Astrocyte of the hippocampus (primary cell): ENCODE data around the gene C19orf53.
"Not testable (repeated sequence)": the region's sequence is repeated elsewhere in the genome, so short reads cannot be mapped to it uniquely, and the experiment has no call there.

Source experiments
- DNase-seq: peaks from one replicate; pipeline ENCODE4 v3.0.0; 2011; ENCODE audit warnings: low read depth, low spot score

The C19orf53 gene

DNA sequence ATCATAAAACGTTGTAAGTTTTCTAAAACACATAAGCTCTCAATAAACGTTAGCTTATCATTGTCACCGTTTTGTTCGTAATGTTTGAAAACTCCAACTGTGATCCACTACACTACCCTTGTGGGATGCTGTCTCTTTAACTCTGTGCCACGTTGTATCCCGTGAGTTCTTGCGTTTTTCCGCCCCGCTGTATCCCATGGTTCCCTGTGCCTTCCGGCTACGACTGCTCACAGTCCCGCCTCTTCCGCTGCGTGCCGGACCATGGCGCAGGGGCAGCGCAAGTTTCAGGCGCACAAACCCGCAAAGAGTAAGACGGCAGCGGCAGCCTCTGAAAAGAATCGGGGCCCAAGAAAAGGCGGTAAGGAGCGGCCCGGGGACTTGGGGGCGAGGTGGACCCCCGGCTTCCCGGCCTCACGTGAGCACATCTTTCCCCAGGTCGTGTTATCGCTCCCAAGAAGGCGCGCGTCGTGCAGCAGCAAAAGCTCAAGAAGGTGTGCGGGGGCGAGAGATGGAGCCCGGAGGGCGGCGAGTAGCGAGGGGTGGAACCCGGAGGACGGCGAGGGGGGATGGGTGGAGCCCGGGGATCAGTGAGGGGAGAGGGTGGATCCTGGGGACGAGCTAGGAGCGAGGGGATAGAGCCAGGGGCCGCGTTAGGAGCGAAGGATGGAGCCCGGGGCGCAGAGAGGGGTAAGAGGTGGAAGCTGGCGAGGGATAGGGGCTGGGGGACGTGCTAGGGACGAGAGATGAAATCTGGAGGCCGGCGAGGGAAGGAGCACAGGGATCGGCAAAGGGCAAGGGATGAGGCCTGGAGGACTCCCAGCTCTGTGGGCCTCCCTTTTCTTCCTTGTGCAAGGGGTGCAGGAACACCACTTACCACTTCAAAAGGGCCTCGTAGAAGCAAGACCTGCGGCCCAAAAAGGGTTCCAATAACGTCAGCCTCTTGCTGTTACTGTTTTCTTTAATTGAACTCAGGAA lies at the start of gene C19orf53:
C19orf53 (plus strand) TSS at position 240 of the 975 bp plus-strand sequence; CDS start at position 262, 22 bp downstream.
- peak; percentile 96 for DNase-seq

DNA sequence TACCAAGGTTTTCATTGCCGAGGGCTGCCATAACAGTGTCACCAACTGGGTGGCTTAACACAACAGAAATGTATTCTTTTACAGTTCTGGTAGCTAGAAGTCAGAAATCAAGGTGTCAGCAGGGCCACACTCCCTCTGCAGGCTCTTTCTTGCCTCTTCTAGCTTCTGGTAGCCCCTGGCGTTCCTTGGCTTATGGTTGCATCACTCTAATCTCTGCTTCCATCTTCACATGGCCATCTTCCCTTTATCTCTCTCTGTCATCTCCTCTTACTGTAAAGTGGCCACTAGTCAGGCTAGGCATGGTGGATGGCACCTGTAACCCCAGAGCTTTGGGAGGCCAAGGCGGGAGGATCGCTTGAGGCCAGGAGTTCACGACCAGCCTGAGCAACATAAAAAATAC lies 47.9 kb upstream of the C19orf53 start:
- no peak for DNase-seq

DNA sequence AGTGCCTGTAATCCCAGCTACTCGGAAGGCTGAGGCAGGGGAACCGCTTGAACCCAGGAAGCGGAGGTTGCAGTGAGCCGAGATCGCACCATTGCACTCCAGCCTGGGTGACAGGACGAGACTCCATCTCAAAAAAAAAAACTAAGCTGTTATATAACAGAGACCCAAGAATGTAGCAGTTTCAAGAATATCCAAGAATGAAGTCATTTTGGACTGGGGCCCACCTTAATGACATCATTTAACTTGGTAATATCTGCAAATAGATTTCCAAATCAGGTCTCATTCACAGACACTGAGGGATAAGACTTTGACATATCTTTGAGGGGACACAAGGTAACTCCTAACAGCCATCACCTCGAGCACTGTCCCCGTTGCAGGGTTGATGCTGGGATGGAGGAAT lies 46.5 kb upstream of the C19orf53 start:
- peak; percentile 72 for DNase-seq

DNA sequence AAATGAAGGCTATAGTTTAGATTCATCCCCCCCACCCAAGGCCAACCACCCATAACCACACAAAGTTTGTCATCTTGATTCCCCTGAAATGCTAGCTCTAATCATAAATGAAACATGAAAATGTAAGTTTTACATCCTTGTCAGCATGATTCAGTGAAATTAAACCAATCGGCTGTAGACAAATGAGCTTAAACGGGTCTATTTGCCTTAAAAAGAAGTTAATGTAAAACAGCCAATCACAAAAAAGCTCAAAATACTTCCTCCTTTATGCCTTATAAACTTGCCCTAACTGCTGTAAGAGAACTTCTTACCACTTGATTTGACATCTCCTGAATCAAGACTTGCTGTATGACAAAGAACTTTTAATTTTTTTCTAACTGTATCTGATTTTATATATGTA lies 44.4 kb upstream of the C19orf53 start:
- peak; percentile 9 for DNase-seq

DNA sequence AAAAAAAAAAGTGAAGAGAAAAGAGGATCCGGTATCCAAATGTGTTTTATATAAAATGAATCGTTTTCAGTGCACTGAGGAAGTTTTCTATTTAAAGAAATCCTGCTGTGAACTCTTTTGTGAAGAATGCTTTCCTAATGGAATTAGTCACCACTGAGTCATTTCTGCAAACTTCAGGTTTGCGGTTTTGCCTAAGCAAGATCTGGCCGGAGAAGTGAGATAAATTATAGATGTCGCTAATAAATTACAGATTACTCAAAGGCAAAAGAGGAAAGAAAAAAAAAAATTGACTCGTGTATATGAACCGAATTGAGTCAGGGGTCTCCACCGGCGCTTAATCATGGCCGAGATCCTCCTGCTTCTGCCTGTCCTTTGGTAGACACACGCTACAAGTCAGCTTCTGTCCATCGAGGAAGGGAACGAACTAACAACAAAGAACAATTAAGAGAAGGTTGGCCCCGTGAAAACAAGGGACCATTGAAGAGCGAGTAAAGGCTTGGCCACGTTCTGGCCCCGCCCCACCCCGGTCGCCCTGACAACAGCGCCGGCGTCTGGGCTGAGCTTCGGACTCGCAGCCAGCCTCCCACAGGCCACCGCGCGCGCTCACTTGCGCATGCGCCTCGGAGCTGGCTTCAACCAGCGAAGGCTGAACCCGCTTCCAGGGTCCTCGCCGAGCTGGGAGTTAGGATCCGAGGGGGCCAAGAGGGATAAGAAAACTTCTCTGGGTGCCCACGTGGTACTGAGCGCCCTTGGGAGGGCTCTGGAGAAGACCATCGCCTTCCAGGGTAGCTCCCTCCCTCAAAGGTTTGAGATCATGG lies 42.9 kb upstream of the C19orf53 start:
- peak; percentile 99 for DNase-seq

DNA sequence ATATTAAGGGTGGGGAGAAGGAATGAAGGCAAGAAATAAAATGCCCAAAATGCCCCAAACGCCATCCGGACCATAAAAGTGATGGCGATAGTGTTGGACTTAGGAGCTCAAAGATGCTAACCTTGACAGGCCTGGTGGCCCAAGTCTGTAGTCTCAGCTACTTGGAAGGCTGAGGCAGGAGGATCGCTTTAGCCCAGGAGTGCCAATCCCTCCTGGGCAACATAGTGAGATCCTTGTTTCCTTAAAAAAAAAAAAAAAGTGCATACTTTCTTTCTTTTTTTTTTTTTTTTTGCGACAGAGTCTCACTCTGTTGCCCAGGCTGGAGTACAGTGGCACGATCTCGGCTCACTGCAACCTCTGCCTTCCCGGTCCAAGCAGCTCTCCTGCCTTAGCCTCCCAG lies 41.9 kb upstream of the C19orf53 start:
- DNase-seq = no peak

DNA sequence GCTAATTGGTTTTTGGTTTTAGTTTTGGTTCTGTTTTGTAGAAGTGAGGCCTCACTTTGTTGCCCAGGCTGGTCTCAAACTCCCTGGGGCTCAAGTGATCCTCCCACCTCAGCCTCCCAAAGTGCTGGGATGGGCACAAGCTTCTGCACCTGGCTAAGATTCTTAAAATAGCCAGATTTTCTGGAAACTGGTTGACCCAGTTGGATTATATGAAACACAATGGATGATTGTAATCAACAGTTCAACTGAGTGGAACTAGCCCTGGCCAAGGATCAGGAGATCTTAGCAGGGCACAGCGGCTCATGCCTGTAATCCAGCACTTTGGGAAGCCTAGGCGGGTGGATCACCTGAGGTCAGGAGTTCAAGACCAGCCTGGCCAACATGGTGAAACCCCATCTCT lies 39.5 kb upstream of the C19orf53 start:
- no peak for DNase-seq

DNA sequence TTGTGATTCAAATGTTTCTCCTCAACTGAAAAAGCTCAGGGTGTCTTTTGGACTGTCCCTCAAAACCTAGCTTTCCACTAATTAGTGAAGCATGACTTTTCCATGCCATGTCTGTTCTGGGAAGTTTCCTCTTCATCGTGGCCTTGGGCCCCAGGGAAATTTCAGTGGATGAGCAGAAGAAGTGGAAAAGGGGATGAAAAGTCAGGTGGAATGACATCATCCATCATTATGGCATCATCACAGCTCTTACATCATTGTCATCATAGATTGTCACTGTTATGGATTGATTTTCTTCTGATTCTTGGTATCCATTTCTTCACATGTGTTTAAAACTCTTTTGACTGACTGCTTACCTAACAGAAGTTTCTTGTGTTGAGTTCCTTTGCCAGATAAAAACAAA lies 36.2 kb upstream of the C19orf53 start:
- DNase-seq = no peak

DNA sequence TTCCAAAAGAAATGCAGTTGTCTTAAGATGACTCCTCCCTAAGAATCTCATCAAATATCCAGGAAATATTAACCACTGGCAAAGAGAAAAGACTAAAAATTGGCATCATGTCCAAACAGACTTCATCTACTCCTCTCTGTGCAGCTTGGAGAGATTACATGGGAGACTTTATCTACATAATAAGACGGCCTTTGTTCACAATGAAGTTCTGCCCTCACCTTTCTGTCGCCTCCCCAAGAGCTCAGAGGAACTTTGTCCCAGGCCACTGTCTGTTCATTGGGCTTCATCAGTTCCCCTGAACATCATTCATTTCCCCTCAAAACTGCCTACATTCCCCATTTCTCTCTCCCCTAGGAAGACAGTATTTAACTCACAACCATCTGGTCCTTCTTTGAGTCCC lies 32.4 kb upstream of the C19orf53 start:
- no peak for DNase-seq

DNA sequence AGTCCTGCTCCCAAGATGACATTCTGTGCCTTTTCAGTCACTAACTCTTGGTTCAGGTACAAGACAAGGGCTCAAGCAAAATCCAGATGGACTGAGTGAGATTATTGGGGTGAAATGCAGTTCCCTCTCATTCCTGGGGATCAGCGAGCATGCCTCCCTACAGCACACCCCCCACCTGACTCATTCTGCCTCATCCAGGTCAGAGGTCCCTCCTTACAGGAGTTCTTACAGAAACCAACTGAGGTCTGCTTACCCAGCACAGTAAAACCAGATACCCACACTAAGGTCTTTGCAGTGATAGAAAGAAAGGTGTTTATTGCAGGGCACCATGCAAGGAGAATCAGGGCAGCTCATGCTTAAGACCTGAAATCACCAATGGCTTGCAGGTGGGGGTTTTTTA lies 31.5 kb upstream of the C19orf53 start:
- no peak for DNase-seq

DNA sequence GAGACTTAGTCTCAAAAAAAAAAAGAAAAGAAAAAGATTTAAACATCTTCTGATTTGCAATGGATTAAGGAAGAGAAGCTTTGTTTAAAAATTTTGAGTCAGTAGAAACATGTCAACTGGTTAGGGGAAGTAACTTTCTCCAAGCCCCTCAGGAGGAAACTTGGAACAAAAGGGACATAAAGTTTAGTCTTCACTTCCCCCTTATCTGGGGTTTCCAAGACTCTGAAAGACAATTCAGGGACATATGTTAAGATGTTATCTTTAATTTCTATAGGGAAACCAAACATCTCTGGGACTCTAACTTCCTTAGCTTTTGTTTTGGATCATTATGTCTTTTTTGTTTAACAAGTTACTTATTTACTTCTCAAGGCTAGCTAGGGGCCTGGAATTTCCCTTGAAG lies 30.1 kb upstream of the C19orf53 start:
- no peak for DNase-seq

DNA sequence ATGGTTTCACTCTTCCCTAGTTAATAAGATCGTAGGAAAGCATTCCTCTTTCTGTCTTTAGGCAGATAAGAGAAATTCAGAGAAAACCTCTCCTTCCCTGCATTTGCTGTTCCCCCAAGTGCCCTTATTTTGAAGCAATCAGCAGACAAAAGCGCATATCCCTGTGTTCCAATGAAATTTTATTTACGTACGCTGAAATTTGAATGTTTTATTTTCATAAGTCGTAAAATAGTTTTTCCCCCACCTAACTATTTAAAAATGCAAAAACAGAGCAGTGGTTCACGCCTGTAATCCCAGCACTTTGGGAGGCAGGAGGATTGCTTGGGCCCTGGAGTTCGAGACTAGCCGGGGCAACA lies 27.2 kb upstream of the C19orf53 start:
- DNase-seq = no peak

DNA sequence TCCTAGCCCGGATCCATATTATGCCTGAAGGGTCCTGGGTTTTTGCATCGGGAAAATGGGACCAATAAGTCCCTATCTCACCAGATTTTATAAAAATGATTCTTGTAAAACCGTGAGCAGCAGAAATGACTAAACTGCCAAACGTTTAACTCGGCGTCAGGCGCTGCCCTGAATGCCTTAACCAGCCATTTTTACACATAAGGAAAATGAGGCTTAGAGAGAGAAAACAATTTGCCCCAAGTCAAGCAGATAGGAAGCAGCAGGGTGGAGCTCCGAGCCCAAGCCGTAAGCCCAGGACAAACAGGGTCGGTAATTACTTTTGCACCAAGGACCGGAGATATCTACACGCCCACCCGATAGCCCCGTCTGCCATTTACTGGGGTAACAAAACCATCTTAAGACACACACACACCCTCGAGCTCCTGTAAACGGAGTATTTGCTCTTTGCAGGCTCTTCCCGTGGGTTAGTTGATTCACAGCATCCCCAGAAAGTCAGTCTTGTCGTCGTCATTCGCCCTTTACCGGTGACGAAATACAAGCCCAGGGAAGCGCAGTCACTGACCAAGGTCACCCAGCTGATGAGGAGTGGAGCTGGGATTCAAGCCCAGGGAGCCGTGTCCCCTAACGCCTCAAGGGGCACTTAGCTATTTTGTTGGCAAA lies 26.0 kb upstream of the C19orf53 start:
- peak; percentile 60 for DNase-seq

DNA sequence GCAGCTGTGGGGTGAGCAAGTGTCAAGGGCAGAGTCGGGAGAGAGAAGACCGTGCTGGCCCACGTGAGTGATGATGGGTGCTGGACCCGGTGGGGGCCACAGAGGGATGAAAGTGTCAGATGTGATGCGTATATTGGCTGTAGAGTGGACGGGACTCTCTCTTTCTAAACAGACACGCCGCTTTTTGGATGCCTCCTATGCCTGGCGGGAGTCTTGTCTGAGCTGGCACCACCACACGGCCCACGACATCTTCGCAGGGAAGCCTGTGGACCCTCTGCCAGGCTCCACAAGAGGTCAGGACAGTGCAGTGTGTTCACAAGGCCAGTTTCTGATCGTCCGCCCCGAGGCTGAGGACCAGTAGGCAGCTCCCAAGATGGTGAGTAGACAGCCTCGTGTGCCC lies 22.8 kb upstream of the C19orf53 start:
- DNase-seq = no peak

DNA sequence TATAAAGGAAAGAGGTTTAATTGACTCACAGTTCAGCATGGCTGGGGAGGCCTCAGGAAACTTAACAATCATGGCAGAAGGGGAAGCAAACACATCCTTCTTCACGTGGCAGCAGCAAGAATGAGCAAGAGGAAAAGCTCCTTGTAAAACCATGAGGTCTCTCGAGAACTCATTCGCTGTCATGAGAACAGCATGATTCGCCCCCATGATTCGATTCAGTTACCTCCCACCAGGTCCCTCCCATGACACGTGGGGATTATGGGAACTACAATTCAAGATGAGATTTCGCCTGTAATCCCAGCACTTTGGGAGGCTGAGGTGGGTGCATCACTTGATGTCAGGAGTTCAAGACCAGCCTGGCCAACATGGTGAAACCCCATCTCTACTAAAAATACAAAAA lies 20.6 kb upstream of the C19orf53 start:
- DNase-seq = not testable (repeated sequence)

DNA sequence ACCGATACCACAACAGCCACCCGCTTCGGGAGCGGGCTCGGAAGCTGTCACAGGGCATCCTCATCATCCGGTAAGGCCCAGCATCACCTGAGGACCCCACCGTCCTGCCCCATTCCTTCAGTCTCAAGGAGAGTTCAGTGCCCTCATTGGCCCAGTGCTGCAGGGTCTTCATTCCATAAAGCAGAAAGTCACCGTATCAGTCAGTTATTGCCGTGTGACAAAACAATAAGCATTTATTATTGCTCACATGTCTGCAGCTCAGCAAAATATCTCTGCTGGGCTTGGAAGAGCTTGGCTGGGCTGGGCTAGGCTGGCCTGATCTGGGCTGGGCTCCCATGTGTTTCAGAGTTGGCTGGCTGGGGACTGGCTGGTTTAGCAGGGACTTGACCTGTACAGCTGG lies 18.0 kb upstream of the C19orf53 start:
- DNase-seq = no peak

DNA sequence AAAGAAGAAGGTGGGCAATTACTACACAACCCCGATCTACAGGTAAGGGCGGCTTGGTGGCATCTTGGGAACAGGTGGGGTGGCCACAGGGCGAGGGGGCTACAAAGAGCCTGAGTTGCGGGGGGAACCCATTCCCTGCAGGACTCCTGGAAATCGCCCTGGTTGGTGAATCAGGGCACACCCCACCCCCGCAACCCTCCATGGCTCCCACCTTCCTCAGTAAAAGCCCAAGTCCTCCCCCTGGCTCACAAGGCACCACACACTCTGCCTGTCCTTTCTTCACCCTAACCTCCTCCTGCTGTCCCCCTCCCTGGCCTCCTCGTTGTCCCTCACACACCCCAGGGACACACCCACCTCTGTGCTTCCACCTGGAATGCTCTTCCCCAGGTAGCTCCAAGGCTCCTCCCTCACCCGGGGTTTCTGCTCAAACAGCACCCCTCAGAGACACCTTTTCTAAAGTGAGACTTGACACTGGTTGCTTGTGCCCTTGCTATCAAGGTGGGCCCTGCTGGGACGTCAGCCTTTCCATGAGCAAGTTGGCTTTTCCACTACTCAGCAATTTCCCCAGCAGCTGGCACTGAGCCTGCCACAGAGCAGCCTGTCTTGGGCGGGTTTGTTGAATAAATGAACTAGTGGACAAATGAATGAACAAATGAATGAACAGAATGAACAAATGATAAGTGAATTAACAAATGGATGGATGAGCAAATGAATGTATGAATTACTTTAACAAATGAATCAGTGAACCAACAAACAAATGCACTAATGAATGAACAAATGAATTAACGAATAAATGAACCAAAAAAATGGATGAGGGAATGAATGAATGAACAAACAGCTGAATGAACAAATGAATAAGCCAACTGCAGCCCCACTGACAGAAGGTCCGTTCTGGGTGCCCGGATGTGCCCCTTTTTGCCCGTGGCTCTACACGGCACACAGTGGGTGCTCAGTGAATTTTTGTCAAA lies 16.2 kb upstream of the C19orf53 start:
- no peak for DNase-seq

DNA sequence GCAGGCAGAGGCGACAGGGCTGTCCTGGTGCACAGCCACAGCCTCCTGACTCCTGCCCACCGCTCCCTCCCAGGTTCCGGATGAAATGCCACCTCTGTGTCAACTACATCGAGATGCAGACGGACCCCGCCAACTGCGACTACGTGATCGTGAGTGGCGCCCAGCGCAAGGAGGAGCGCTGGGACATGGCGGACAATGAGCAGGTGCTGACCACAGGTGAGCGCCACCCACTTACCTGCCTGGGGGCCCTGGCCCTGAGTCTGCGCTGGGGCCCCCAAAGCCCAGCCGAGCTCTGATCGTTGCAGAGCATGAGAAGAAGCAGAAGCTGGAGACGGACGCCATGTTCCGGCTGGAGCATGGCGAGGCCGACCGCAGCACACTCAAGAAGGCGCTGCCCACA lies 15.5 kb upstream of the C19orf53 start:
- no peak for DNase-seq

DNA sequence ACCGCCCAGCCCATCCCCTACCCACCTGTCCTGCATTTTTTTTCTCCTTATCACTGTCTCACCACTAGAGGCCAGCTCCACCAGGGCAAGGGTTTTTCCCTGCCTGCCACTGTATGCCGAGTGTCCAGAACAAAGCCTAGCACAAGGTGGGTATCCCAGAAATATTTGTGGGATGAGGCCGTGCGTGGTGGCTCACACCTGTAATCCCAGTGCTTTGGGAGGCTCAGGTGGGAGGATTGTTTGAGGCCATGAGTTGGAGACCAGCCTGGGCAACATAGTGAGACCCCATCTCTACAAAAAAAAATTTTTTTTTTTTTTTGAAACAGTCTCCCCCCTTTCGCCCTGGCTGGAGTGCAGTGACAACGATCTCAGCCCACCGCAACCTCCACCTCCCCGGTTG lies 12.8 kb upstream of the C19orf53 start:
- DNase-seq = no peak

DNA sequence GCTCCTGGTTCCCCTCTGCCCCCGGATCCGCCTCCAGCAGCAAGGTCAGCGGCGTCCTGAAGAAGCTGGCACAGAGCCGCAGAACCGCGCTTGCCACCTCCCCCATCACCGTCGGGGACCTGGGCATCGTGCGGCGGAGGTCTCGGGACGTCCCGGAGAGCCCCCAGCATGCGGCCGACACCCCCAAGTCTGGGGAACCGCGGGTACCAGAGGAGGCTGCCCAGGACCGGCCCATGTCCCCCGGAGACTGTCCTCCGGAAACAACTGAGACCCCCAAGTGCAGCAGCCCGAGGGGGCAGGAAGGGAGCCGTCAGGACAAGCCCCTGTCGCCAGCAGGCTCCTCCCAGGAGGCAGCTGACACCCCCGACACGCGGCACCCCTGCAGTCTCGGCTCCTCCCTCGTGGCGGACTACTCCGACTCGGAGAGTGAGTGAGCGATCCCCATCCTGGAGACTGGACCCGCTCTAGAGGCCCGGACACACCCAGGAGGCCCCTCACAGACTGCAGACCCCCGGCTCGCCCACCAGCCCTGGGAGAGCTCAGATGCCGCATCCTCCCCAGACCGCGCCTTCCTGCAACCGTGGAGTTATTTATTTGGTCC lies 11.5 kb upstream of the C19orf53 start:
- no peak for DNase-seq

DNA sequence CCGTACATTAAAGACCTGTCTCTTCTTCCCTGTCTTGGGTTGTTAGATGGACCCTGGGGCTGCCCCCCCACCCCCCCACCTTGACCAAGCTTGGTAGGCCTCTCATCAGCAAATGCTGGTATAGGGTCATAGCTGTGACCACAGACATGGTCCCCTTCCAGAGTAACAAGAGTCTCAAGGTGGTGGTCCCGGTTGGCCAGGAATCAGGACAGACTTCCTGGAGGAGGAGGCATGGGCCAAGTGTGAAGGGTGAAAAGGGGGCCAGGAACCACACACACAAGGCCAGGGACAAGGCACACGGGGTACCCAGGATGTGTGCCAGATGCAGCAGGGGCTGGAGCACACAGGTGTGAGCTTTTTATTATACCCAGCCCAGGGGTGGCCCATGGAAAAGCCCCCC lies 11.0 kb upstream of the C19orf53 start:
- no peak for DNase-seq
